ENCODE data around the gene KCNJ1. TPM values are rescaled to one million over a fixed set of nuclear protein-coding genes. Genes with fewer than 3 reads are reported as not detected.

The KCNJ1 gene
- polyA plus RNA-seq, 3 donors, result 69.9 to 91.8 (median 71.7) TPM

DNA sequence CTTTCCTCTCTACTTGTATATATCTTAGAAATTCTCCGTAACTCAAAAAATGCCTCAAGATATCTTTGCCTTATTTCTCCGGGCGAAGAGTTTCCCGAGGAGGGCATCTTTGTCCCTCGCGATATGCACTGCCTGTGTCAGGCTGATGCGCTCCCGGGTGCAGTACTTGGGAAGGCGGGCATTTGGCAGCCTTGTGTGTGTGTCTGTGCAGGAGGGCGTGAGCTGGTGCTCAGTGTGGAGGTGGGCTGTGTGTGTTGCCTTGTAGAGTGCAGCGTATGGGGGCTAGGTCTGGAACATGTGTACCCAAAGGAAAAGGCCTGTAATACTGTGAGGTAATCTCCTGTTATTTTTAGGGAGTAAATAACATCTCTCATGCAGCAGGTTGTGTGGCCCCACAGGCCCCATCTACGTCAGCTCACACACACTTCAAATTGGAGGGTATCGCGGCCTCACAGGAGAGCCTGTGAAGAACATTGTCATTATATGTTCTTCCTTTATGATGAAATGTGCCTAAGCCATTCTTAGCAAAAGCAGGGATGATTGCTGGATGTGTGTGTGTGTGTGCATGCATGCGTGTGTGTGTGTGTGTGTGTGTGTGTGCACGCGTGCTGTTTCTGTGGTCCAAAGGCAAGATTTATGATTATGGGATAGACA lies 77.5 kb downstream of the KCNJ1 start:
- DNase-seq, result no peak

Other genes starting within 250 kb of the KCNJ1 start
- 10 to 100 TPM; 23.9 to 27.5 (median 24.8) TPM for gene FLI1, start 173.2 kb downstream of the KCNJ1 start, polyA plus RNA-seq (ENCODE audit: insufficient read length in 3 of 3)
- 1 to 10 TPM; 4.0 to 5.8 (median 4.2) TPM for gene KCNJ5, start 24.1 kb upstream of the KCNJ1 start, polyA plus RNA-seq (ENCODE audit: insufficient read length in 3 of 3)
- 1 to 10 TPM; 1.1 to 2.6 (median 1.6) TPM for gene TP53AIP1, start 75.6 kb upstream of the KCNJ1 start, polyA plus RNA-seq (ENCODE audit: insufficient read length in 3 of 3)

All from renal pelvis (tissue), 4 donors.